HUDEP-2 (cell line): ENCODE data around the gene PBRM1.

Experiments used
- DNase-seq, 76 experiments: peaks; one replicate each; lab custom pipeline; 2025; ENCODE audit not compliant: unreplicated experiment in 76 of 76; lab: John Stamatoyannopoulos, UW

Gene PBRM1

DNA sequence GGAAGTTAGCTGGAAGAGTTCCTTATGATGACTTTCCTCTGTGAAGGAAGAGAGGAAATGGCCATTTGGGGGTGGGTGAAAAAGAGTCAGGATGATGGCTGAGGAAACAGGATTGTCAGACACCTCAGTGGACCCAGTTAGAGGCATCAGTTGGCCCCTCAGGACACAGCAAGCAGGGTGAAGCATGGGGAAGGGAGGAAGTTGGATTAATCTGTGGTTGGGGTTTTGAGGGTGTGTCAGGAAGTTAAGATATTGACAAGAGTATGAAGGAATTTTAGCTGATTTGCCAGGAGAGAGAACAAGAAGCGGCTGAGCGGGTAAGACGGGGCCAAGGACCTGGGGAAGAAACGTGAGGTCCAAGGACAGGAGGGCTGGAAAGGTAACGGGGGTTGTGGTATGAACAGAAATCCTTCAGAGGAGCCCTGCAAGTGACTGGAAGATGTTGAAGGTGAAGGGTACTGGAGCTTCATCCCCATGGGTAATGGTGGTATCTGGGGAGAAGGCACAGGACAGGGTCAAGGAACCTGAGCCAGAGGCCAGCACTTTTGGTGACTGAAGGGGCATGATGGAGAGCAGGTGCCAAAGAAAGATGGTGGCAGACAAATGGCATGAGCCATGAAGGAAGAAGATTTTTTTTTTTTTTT is 146.6 kb downstream of the PBRM1 start:
- DNase-seq, result no peak

DNA sequence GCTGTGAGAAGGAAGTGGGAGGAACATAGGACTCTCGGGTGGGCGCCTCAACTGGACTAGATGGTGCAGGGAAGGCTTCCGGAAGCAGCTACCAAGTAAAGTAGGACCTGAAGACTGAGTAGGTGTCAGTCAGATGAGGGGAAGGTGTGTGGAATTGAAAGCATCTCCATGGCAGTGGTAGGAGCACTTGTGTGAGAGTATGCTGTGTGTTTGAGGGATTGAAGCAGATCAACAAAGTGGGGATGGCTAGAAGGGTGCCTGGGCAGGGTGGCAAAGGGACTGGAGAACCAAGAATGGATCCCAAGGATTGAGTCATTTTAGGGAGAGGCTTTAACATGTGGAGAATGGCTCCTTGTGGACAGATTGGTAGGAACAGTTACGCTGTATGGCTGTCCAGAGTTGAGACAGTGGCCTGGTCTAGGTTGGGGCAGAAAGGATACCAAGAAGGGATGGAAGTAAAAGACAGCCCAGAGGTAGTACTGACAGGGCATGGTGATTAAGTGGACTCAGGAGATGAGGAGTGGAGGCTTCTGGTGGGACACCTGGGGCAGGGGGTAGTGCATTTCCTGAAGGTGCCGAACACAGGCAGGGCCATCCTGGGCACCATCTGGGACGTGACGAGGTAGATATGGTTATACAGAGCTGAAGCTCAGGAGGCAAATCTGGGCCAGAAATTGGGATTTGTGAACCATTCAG is 147.8 kb downstream of the PBRM1 start:
- no peak for DNase-seq

DNA sequence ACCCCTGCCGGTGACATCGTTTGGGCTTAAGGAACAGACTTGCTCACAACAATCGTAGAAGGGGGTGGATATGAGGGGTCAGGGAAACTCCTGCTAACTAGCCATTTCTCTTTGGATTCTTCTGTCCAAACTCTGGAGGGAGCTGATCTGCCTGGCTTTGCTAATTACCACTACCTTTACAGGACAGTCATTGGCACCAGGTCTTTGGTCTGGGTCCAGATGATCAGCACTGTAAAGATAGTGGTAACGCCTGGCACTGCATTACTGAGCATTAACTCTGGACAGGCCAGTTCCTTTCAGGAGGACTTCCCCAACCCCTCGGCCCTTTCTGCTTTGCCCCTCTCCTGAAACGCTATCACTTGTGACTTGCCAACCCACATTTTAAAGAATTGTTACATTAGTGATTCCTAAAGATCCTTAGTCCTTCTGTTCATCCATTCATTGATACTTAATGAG is 148.5 kb downstream of the PBRM1 start:
- peak in 30 of 76 experiments; percentile 21 to 80 (median 56) for DNase-seq

DNA sequence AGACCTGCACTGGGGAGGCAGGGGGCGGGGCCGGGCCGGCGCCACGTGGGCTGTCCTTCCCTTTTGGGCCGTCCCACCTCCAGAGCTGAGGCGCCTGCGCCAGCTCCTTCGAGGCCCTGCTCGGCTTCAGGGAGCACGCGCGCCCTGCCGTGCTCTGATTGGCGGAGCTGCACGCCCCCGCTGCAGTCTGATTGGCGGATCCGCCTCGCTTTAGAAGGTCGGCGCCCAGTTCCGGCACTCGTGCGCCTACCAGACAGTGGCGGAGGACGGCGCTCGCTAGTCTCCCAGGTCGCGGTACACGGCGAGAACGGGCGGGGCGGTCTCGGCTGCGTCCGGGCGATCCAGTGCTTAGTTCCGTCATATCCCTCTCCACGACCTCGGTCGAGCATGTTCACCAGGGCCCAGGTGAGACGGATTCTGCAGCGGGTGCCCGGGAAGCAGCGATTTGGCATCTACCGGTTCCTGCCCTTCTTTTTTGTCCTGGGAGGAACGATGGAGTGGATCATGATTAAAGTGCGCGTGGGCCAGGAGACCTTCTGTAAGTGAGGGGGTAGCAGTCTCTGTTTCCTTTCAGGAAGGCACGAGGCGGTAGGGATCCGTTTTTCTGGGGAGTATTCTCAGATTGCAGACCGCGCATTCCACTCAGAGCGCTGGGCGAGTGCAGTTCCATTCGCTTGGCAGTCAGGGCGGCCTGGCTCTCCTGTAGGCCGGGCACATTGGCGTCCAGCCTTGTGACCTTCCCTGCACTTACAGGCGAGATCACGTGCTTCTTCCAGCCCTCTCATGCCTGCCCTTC is 149.1 kb downstream of the PBRM1 start, which contains the start of gene UQCC5:
Gene UQCC5, plus strand, starts transcription at position 237 of the 796 bp plus-strand sequence. Its CDS starts 151 bp downstream, at position 388.
- DNase-seq, result peak in 75 of 76 experiments; percentile 76 to 99 (median 96)

DNA sequence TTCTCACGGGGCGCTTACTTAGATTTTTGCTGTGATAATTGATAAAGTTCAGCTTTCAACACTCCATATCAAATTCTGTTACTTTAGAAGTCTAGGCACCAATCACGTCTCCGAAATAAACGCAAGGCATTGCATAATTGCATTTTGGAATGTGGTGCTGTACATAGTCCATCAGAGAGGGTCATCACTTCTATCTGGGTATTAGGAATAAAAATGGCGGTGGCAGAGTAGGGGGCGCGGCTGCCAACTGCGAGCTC is 149.7 kb downstream of the PBRM1 start:
- no peak for DNase-seq

GRCh38 chr3:52535411-52536111 is 150.2 kb downstream of the PBRM1 start:
- no peak for DNase-seq

GRCh38 chr3:52534281-52535183 is 151.2 kb downstream of the PBRM1 start:
- DNase-seq, result no peak

DNA sequence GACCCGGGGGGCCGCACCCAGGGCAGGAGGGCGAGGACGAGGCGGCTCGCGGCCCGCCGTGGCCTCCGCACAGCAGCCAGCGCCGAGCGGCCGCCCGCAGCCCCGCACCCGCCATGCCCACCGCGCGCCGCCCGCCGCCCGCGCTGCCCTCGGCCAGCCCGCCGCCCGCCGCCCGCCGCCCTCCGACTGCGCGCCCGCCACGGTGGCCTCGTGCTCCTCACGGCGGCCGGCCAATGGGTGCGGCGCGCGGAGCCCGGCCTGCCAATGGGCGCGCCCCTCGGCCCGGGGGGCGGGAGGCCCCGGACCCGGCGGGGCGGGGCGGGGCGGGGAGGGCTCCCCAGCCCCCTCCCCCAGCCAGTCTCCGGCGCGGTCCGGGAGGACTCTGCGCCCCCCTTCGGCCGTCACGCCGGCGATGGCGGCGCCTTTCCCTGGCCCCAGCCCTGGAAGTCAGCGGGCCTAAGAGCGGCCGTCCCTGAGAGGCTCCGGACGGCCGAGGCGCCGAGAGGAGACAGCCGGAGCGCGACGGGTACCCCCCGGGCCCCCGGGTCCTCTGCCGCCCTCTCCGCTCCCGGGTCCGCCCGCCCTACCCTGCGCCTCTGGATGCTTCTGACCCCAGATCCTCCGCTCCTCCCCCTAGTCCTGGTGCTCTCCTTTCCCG is 152.0 kb downstream of the PBRM1 start, which contains the start of gene NT5DC2:
Gene NT5DC2, minus strand, starts transcription at position 235 of the 658 bp plus-strand sequence. Its CDS starts 120 bp downstream, at position 115.
- DNase-seq, result peak in 60 of 76 experiments; percentile 7 to 79 (median 54)

DNA sequence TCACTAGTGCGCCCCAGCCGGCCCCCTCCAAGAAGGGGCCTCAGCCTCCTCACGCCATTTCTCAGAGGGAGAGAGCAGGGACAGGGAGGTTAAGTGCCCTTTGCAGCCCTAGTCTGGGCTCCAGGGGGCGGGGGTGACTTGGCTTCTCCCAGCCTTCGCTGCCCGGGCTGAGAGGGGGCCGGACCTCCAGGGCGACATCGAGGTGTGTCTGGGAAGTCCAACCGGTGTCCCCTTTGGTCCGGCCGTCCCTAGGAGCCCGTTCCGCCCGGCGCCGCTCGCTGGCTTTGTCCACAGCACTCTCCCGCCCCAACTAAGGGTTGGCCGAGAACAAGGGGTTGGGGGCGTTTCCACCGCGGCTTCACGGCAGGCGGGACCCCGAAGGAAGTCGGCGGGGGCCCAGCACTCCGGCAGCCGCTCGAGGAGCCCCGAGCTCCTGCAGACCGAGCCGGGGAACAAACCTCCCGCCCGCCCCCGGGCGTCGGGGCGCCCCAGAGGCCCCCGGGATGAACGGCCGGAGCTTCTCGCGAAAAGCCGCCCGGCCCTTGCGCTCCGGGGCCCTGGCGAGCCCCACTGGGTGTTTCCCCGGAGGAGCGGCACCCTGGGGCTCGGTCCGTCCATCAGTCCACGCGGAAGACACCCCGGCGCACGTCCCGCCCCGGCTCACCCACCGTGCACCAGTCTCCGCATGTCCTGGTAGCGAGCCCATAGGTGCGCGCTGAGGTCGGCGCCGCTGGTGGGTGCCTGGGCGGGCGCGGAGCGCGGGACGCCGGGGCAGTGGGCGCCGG is 152.7 kb downstream of the PBRM1 start:
- peak in 24 of 76 experiments; percentile 7 to 64 (median 27) for DNase-seq

DNA sequence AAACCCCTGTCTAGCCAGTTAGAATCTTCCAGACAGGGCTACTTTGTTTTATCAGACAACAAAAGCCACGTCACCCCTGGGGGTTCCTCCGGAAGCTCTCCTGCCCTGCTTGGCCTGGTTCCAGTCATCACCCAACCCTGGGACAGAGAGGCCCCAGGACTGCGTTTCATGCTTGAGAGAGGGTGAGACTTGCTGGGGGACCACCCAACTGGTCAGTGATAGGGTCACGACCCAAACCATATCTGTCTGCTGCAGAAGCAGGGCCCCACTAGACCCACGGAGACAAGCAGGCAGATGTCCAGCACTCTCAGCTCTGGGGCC is 153.2 kb downstream of the PBRM1 start:
- peak in 68 of 76 experiments; percentile 4 to 73 (median 50) for DNase-seq

- no peak for DNase-seq
Observed at GRCh38 chr3:52531860-52532516, 153.7 kb downstream of the PBRM1 start.

DNA sequence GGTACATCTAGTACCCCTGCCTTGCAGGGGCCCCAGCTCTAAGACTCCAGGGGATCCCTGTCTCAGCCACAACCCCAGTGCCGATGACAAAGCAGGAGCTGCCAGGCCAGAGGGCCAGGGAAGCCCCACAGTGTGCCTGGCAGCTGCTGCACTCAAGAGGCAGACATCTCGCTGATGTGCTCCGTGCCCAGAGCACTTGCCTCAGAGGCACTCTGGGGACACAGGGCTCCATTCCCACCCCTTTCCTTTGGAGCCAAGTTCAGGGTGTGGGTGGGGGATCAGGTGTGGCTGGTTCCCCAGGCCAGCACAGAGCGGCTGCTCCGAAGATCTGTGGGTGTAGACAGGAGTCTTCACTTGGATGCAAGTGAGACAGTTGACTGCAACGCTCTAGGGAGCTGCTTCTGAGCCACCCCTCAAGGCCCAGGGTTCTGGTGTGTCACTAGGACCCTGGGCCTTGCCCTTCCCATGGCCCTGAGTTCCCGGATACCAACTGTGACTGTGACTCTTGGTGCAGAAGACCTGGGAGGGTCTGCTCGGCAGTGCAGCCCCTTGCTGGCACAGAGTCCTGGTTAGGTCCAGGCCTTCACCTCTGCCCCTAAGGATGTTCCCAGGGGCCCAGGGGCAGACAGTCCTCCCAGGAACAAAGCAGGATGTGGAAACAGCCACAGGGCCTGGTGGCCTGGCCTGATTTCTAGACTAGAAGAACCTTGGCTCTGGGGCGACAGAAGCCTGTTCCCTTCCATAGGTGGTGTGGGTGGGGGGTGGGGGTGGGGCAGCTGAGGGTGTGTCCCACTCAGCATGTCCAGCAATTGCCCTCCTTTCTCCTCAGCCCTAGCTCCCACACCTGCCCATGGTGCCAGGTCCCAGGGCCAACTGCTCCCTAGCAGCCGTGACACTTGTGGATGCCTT is 154.5 kb downstream of the PBRM1 start:
- DNase-seq, result no peak

- DNase-seq, result no peak
Observed at GRCh38 chr3:52529376-52530333, 156.1 kb downstream of the PBRM1 start.

- DNase-seq, result no peak
Observed at GRCh38 chr3:52528586-52529375, 156.9 kb downstream of the PBRM1 start.
